Mesenchymal stem cell (in vitro differentiated cells and primary cell): ENCODE data around the gene ADAP1.

Experiments used
- DNase-seq: peaks from one replicate; pipeline ENCODE4 v3.0.0-alpha.2; 2013
- H2AFZ ChIP-seq: one replicate; pipeline ENCODE4 v1.6.1; 2013; ENCODE audit warnings: low read depth, mild to moderate bottlenecking, control low read depth, inconsistent platforms, low read length, moderate library complexity
- H2AK5ac ChIP-seq: 2 replicates; pipeline ENCODE4 v1.6.1; 2013; ENCODE audit warnings: low read length, moderate library complexity, mild to moderate bottlenecking, inconsistent platforms; ENCODE audit not compliant: severe bottlenecking
- H2BK120ac ChIP-seq: one replicate; pipeline ENCODE4 v1.6.1; 2013; ENCODE audit warnings: low read depth, mild to moderate bottlenecking, inconsistent platforms, low read length, moderate library complexity
- H2BK12ac ChIP-seq, 2 experiments: one replicate each; pipeline ENCODE4 v1.6.1; 2013; ENCODE audit warnings: inconsistent platforms in 2 of 2, low read length in 2 of 2, mild to moderate bottlenecking in 2 of 2, moderate library complexity in 2 of 2, control low read depth in 1 of 2
- H2BK15ac ChIP-seq: one replicate; pipeline ENCODE4 v1.6.1; 2013; ENCODE audit warnings: mild to moderate bottlenecking, low read depth, inconsistent platforms; ENCODE audit not compliant: poor library complexity, severe bottlenecking
- H2BK5ac ChIP-seq: 2 replicates; pipeline ENCODE4 v1.6.1; 2013; ENCODE audit warnings: low read depth, mild to moderate bottlenecking, low read length, control low read depth, inconsistent platforms; ENCODE audit not compliant: poor library complexity, severe bottlenecking
- H3K14ac ChIP-seq, 2 experiments: one replicate each; pipeline ENCODE4 v1.6.1; 2013; ENCODE audit warnings: inconsistent platforms in 2 of 2, low read length in 2 of 2, control low read depth in 1 of 2, mild to moderate bottlenecking in 1 of 2, moderate library complexity in 1 of 2
- H3K18ac ChIP-seq, 2 experiments: one replicate each; pipeline ENCODE4 v1.6.1; 2013; ENCODE audit warnings: inconsistent platforms in 2 of 2, low read length in 2 of 2, control low read depth in 1 of 2, low read depth in 1 of 2, mild to moderate bottlenecking in 1 of 2
- H3K23ac ChIP-seq, 2 experiments: one replicate each; pipeline ENCODE4 v1.6.1; 2013; ENCODE audit warnings: inconsistent platforms in 2 of 2, low read length in 2 of 2, mild to moderate bottlenecking in 2 of 2, moderate library complexity in 2 of 2, control low read depth in 1 of 2
- H3K27ac ChIP-seq: 2 replicates; pipeline ENCODE4 v1.5.1; 2013; ENCODE audit warnings: mild to moderate bottlenecking, moderate library complexity, low read length, control low read depth, inconsistent platforms; ENCODE audit not compliant: poor library complexity, severe bottlenecking
- H3K27me3 ChIP-seq, 2 experiments: 2 replicates each; pipeline versions ENCODE4 v1.6.1 to v1.7.0; 2013; ENCODE audit warnings: low read length in 2 of 2, mild to moderate bottlenecking in 2 of 2, moderate library complexity in 2 of 2, control low read depth in 1 of 2, inconsistent platforms in 1 of 2; ENCODE audit not compliant: control insufficient read depth in 1 of 2, insufficient read depth in 1 of 2
- H3K36me3 ChIP-seq, 2 experiments: 2 replicates each; pipeline versions ENCODE4 v1.6.1 to v1.7.0; 2013; ENCODE audit warnings: low read length in 2 of 2, control low read depth in 1 of 2, inconsistent platforms in 1 of 2, low read depth in 1 of 2, mild to moderate bottlenecking in 1 of 2; ENCODE audit not compliant: insufficient read depth in 2 of 2, control insufficient read depth in 1 of 2
- H3K4ac ChIP-seq, 2 experiments: one replicate each; pipeline ENCODE4 v1.6.1; 2013; ENCODE audit warnings: inconsistent platforms in 2 of 2, low read length in 2 of 2, mild to moderate bottlenecking in 2 of 2, moderate library complexity in 2 of 2, control low read depth in 1 of 2, low read depth in 1 of 2
- H3K4me1 ChIP-seq: 2 replicates; pipeline ENCODE4 v1.6.1; 2013; ENCODE audit warnings: low read depth, low read length, control low read depth; ENCODE audit not compliant: control insufficient read depth, insufficient read depth
- H3K4me2 ChIP-seq: 2 replicates; pipeline ENCODE4 v1.6.1; 2013; ENCODE audit warnings: low read length, mild to moderate bottlenecking, inconsistent platforms; ENCODE audit not compliant: poor library complexity, severe bottlenecking
- H3K4me3 ChIP-seq, 2 experiments: 2 replicates each; pipeline versions ENCODE4 v1.5.1 to v1.7.0; 2013; ENCODE audit warnings: low read length in 2 of 2, mild to moderate bottlenecking in 2 of 2, control low read depth in 1 of 2, low read depth in 1 of 2; ENCODE audit not compliant: insufficient read depth in 1 of 2
- H3K79me1 ChIP-seq: replicated peaks from 2 replicates; pipeline ENCODE4 v1.6.1; 2013; ENCODE audit warnings: mild to moderate bottlenecking, control low read depth, low read length, inconsistent platforms; ENCODE audit not compliant: poor library complexity, severe bottlenecking
- H3K9ac ChIP-seq: 2 replicates; pipeline ENCODE4 v1.7.0; 2013; ENCODE audit warnings: mild to moderate bottlenecking, low read length, moderate library complexity
- H3K9me3 ChIP-seq: 2 replicates; pipeline ENCODE4 v1.7.0; 2013; ENCODE audit warnings: mild to moderate bottlenecking, low read length; ENCODE audit not compliant: control insufficient read depth
- H4K8ac ChIP-seq: one replicate; pipeline ENCODE4 v1.6.1; 2013; ENCODE audit warnings: inconsistent platforms, mild to moderate bottlenecking, low read length, moderate library complexity
- H4K91ac ChIP-seq: one replicate; pipeline ENCODE4 v1.6.1; 2013; ENCODE audit warnings: mild to moderate bottlenecking, low read length, inconsistent platforms
- WGBS: methylation state at CpG from one replicate; pipeline ENCODE4 v1.1.7; 2013; ENCODE audit warnings: mixed read lengths; 5-methylcytosine and 5-hydroxymethylcytosine counted together

Gene ADAP1

GRCh38 chr7:921581-922333 is 32.7 kb downstream of the ADAP1 start:
- peaks cover 32% of the 10 kb centered on the region for H3K4me1 ChIP-seq
- no peak overlapping the region for H3K4me3 ChIP-seq
- no peak overlapping the region for H3K9ac ChIP-seq
- H3K18ac ChIP-seq = no peak overlapping the region
- H3K23ac ChIP-seq = no peak overlapping the region
- H3K79me1 ChIP-seq = no peaks in the 10 kb centered on the region
- no peak overlapping the region for H2AFZ ChIP-seq
- no peak overlapping the region for H3K14ac ChIP-seq
- H2BK15ac ChIP-seq = peak overlapping the region; percentile 73
- H2BK12ac ChIP-seq = peak overlapping the region in 1 of 2 experiments; percentile 59
- H2AK5ac ChIP-seq = no peak overlapping the region
- no peak overlapping the region for H2BK120ac ChIP-seq
- no peak for DNase-seq
- no peak overlapping the region for H4K91ac ChIP-seq
- peaks cover 14 to 37% of the 10 kb centered on the region in 2 experiments for H3K27me3 ChIP-seq
- no peaks in the 10 kb centered on the region for H3K9me3 ChIP-seq
- H3K4ac ChIP-seq = peak overlapping the region in 1 of 2 experiments; percentile 2
- H3K4me2 ChIP-seq = no peak overlapping the region
- no peaks in the 10 kb centered on the region for H3K36me3 ChIP-seq
- WGBS = 90% methylated on average over 36 of the region's 36 CpGs
- H4K8ac ChIP-seq = no peak overlapping the region
- H3K27ac ChIP-seq = no peak overlapping the region
- H2BK5ac ChIP-seq = no peak overlapping the region

GRCh38 chr7:921071-921461 is 33.4 kb downstream of the ADAP1 start:
- 95% methylated on average over 12 of the region's 15 CpGs for WGBS
- no peak overlapping the region for H3K27ac ChIP-seq
- H3K4me3 ChIP-seq = no peak overlapping the region
- no peak overlapping the region for H4K8ac ChIP-seq
- no peak overlapping the region for H2AFZ ChIP-seq
- no peak overlapping the region for H3K9ac ChIP-seq
- peaks cover 37% of the 10 kb centered on the region for H3K4me1 ChIP-seq
- no peak overlapping the region for H2BK15ac ChIP-seq
- H3K18ac ChIP-seq = no peak overlapping the region
- H2BK12ac ChIP-seq = no peak overlapping the region
- H3K14ac ChIP-seq = no peak overlapping the region
- no peaks in the 10 kb centered on the region for H3K9me3 ChIP-seq
- H3K36me3 ChIP-seq = no peaks in the 10 kb centered on the region
- H3K4ac ChIP-seq = no peak overlapping the region
- H4K91ac ChIP-seq = no peak overlapping the region
- no peak overlapping the region for H2BK5ac ChIP-seq
- peaks cover 18 to 44% of the 10 kb centered on the region in 2 experiments for H3K27me3 ChIP-seq
- no peak overlapping the region for H3K4me2 ChIP-seq
- no peak overlapping the region for H2AK5ac ChIP-seq
- no peak for DNase-seq
- H3K79me1 ChIP-seq = no peaks in the 10 kb centered on the region
- no peak overlapping the region for H3K23ac ChIP-seq
- H2BK120ac ChIP-seq = no peak overlapping the region

GRCh38 chr7:920351-921070 is 34.0 kb downstream of the ADAP1 start:
- H3K14ac ChIP-seq = no peak overlapping the region
- H3K79me1 ChIP-seq = no peaks in the 10 kb centered on the region
- peaks cover 24 to 47% of the 10 kb centered on the region in 2 experiments for H3K27me3 ChIP-seq
- H3K4me2 ChIP-seq = no peak overlapping the region
- no peak overlapping the region for H3K27ac ChIP-seq
- H4K8ac ChIP-seq = no peak overlapping the region
- no peak overlapping the region for H2BK15ac ChIP-seq
- no peak overlapping the region for H4K91ac ChIP-seq
- H2AK5ac ChIP-seq = no peak overlapping the region
- H2BK12ac ChIP-seq = no peak overlapping the region
- no peak overlapping the region for H2BK120ac ChIP-seq
- H2BK5ac ChIP-seq = no peak overlapping the region
- 87% methylated on average over 40 of the region's 40 CpGs for WGBS
- H3K4ac ChIP-seq = no peak overlapping the region
- H3K4me3 ChIP-seq = no peak overlapping the region
- no peak overlapping the region for H3K23ac ChIP-seq
- H2AFZ ChIP-seq = no peak overlapping the region
- H3K9ac ChIP-seq = no peak overlapping the region
- H3K4me1 ChIP-seq = peaks cover 42% of the 10 kb centered on the region
- H3K18ac ChIP-seq = no peak overlapping the region
- DNase-seq = no peak
- H3K36me3 ChIP-seq = no peaks in the 10 kb centered on the region
- H3K9me3 ChIP-seq = no peaks in the 10 kb centered on the region

GRCh38 chr7:919924-920341 is 34.5 kb downstream of the ADAP1 start:
- no peak overlapping the region for H2AFZ ChIP-seq
- no peaks in the 10 kb centered on the region for H3K9me3 ChIP-seq
- H3K36me3 ChIP-seq = no peaks in the 10 kb centered on the region
- H3K4ac ChIP-seq = no peak overlapping the region
- no peak overlapping the region for H3K4me2 ChIP-seq
- 92% methylated on average over 26 of the region's 26 CpGs for WGBS
- no peak overlapping the region for H4K91ac ChIP-seq
- no peak overlapping the region for H4K8ac ChIP-seq
- H2BK5ac ChIP-seq = no peak overlapping the region
- no peak for DNase-seq
- no peaks in the 10 kb centered on the region for H3K79me1 ChIP-seq
- no peak overlapping the region for H3K4me3 ChIP-seq
- peaks cover 43% of the 10 kb centered on the region for H3K4me1 ChIP-seq
- H3K23ac ChIP-seq = no peak overlapping the region
- no peak overlapping the region for H3K27ac ChIP-seq
- H2AK5ac ChIP-seq = no peak overlapping the region
- no peak overlapping the region for H3K14ac ChIP-seq
- H2BK120ac ChIP-seq = no peak overlapping the region
- H2BK12ac ChIP-seq = no peak overlapping the region
- H2BK15ac ChIP-seq = no peak overlapping the region
- no peak overlapping the region for H3K9ac ChIP-seq
- peaks cover 29 to 47% of the 10 kb centered on the region in 2 experiments for H3K27me3 ChIP-seq
- no peak overlapping the region for H3K18ac ChIP-seq
